GM04504 (cell line): ENCODE results near the gene CTSH.
"Not testable (repeated sequence)": the region's sequence is repeated elsewhere in the genome, so short reads cannot be mapped to it uniquely, and the experiment has no call there.

Experiments
- DNase-seq: peaks from one replicate; pipeline ENCODE4 v3.0.0-alpha.2; 2012; ENCODE audit warnings: low read depth

CTSH gene

DNA sequence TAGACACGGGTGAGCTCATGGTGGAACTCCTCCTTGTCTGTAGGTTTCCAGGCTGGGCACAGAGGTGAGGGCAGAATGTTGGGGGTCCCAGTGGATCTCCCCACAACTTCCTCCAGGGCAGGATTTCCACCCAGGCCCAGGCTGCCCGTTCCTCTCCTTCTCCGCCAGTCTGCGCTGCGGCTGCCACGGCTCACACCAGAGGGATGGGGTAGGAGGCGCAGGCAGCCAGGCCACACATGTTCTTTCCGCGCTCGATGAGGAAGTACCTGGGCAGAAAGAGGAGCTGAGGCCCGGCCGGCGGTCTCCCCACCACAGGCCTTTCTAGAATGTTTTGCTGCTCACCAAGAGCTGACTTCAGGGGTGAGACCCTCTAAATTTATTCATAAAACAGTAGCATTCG, 22.9 kb downstream of the CTSH start:
- no peak for DNase-seq

DNA sequence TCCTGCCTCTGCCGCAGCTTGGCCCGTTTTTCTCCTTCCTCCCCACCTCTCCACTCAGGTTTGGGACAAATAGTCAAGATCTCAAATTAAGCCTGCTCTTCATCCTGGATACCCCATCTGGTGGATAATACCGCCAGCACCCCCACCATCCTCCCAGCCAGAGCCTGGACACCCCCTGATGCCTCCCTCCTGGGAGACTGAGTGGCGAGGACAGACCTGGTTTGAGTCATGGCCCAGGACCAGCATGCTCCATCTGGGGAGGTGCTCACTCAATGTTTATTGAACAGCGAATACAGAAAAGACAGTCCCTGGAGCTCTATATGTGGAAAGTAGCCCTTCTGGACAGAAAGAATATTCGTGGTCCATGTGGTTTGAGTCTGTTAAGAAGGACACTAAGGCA, 23.3 kb downstream of the CTSH start:
- no peak for DNase-seq

DNA sequence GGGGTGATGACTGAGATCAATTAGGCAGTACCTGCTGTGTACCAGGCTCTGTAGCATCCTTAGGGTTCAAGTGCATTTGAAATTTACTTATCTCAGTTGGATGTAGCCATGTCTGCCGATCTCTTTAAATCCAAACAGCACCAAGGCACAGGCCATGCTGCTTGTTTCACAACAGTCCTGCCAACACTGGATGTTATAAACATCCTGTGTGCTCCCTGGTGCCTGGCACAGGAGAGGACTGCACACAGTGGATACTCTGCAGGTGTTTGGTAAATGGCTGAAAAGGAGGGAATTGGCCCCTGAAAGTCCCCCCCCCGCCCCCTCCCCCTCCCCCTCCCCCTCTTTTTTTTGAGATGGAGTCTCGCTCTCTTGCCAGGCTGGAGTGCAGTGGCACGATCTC, 27.0 kb downstream of the CTSH start:
- no peak for DNase-seq

DNA sequence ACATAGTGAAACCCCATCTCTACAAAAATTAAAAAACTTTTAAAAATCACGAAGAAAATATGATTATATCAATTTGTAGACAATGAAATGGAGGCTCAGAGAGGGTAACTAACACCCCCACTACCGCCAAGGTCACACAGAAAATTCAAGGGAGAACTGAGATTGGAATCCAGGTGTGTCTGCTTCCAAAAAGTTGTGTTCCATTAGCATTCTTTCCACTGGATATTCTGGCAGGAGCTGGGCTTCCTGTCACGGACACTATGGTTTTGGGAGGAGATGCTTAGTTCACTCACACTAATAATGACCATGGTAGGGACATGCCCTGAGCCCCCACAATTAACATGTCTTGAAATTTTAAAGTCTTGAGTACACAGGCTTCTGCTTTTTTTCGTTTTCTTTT, 28.8 kb downstream of the CTSH start:
- DNase-seq, result no peak

DNA sequence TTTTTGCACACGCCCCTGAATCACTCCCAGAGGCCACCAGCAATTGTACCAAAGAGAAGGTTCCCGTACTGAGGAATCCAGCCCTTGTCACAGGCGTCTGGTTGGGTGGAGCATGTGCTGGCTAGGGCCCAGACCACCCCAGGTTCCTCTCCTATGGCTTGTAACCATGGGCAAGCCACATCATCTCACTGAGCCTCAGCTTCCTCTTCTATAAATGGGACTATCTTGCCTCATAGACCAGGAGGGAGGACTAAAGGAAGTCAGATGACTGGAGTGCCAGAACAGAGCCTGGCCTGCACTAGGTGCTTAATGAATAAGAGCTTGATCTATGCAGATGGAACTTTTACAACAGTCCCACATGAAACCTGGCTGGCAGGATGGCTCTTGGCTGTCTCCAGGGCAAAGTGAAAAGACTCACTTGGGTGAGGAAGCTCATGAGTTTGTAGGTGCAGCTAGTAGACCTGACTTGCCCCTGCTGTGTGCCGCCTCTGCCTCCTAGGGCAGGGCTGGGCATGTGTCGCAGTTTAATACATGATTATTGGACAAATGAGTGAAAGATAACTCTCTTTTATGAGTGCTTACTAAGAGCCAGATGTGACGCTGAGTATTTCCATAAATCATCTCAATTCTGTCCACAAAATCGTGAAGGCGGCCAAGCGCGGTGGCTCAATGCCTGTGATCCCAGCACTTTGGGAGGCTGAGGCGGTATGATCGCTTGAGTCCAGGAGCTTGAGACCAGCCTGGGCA, 29.3 kb downstream of the CTSH start:
- DNase-seq, result peak; percentile 46

DNA sequence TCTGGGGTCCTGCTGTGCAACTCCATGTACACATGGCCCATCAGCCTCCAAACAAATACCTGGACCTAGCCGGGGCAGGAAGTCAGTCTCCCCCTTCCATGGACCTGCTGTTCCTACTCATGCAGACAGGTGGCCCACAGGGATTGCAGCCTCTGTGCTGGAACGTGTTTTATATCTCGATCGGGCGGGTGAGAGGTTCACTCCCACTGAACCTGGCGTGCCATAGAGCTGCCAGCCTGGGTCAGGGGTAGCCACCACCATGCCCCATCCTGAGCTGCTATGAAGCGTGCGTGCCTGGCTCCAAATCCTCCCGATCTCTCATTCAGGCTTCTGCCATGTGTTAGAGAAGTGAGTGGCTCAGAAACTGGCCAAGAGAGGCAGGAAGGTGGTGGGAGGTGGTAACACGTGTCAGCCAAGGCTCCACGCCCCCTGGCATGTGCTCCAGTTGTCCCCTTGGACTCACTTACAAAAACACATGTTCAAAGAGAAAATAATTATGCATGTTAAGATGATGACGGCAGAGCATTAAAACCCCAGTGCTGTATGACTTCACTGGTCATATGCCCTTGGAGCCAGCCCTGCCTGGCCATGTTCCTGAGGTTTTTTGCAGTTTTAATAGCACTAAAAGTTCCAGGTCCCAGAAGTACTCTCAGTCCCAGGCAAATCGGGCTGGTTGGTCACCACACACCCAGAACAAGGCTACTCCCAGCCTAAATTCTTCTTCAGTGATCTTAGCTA, 30.6 kb downstream of the CTSH start:
- peak; percentile 28 for DNase-seq

DNA sequence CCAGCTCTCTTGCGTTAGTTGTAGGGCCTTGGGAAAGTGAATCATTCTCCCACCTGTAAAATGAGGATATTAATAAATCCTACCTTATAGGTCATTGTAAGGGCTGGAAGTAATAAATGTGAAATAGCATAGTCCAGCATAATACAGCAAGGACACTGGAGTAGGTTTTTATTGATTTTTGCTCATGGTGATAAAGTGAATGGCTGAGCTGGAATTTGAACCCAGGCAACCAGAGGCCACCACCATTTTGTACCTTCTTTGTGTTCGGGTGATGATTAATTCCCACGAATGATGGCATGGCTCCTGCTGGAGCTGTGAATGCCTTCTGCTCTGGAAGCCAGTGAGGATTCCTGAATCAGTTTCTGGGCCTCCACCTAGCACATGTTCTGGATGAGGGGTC, 31.8 kb downstream of the CTSH start:
- DNase-seq, result no peak

DNA sequence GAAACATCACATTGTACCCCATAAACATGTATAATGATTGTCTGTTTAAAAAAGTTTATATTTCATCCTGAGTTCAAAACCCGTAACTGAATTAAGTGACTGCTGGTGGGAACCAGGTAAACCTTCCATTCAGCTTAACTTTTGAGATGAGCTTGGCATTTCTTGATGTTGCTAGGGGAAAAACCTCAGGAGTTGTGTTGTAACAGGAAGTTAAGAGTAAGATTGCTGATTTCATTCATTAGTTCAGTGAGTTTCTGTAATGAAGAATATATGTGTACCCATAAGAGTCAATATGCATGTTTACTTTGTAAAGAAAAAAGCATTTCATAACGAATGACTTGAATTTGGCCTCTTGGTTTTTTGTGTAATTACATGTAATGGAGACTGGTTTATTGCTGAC, 32.5 kb downstream of the CTSH start:
- no peak for DNase-seq

DNA sequence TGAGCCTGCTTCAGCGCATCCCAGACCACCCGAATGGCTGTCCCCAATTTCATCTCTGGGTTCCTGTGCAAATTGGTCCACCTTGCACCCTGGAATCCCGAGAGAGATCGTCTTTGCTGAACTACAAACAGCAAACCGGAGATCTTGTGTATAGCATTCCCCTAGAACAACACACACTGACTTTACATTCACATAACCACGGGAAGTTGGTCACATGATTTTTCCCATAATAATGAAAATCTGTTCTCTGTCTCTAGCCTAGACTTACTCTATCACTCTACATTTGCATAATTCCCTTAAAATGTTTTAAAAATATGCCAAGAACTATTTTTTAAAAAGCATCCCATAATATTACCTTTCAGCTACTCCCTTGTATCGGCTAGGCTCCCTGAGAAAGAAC, 34.6 kb downstream of the CTSH start:
- DNase-seq, result no peak

DNA sequence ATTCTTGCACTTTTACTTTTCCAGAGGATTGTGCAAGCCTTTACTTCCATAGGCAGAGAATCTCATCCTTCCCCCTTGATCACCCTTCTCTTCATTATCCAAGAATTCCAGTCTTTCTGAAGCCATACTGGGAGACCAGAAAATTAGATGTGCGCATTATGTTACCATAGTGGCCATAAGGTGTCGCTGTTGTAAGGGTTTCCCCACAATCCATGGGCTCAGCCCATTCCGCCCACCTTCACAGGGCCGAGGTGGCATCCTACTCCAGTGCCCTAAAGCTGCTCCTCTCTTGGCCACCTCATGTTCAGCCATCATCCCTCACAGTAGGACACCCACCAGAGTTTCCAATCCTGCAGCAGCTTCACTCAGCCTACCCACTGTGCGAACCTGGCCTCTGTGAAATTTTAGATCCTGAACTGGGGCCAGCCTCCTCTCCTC, 35.0 kb downstream of the CTSH start:
- no peak for DNase-seq

DNA sequence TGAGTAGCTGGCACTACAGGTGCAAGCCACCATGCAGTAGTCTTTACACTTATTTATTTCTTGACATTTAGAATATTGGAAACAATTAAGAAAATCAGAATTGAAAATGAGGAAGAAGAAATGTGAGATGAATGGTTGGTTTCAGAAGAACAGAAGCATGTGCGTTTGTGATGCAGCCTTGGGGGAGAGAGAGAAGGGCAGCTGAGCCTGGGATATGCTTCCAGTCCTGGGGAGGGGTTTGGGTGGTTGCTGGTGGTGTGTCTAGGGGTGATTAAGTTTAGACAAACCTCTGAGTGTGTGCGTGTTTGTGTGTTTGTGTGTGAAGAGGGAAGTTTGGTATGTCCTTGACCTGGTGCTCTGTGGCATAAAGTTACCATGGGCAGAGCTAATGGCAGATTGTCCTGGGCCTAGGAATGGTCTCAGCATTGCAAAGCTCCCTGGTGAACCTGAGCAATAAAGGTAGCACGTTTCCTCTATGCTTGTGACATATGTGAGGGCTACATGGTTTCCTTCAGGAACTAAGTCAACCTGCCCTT, 35.6 kb downstream of the CTSH start:
- DNase-seq, result no peak

DNA sequence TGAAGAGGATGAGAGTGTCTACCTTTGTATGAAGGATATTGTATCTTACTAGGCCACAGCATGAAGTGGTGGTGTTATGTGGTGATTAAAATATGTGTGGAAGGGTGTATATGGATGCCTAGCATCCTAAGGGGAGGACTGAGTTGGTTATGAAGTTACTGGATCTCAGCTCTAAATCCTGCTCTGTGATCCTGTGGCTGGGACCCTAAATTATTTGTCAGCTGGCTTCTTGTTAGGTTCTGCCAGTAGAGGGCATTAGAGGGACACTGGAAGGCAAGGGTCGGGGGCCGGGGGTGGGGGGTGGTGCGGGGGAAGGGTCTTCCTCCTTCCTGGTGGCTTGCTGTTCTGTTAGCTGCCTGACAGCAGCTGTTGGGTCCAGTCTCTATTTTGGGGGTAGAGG, 37.3 kb downstream of the CTSH start:
- no peak for DNase-seq

DNA sequence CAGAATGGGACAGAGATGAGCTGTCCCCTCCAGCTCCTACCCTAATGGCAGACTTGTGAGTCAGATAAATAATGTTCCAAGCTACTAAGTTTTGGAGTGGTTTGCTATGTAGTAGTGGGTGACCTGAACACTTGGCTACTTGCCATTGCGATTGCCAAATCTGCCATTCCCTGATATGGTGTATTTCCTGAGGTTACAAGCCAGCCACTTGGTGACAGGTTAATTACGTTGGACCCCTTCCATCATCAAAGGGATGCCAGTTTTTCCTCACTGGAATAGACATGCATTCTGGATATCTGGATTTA, 38.6 kb downstream of the CTSH start:
- peak; percentile 78 for DNase-seq

DNA sequence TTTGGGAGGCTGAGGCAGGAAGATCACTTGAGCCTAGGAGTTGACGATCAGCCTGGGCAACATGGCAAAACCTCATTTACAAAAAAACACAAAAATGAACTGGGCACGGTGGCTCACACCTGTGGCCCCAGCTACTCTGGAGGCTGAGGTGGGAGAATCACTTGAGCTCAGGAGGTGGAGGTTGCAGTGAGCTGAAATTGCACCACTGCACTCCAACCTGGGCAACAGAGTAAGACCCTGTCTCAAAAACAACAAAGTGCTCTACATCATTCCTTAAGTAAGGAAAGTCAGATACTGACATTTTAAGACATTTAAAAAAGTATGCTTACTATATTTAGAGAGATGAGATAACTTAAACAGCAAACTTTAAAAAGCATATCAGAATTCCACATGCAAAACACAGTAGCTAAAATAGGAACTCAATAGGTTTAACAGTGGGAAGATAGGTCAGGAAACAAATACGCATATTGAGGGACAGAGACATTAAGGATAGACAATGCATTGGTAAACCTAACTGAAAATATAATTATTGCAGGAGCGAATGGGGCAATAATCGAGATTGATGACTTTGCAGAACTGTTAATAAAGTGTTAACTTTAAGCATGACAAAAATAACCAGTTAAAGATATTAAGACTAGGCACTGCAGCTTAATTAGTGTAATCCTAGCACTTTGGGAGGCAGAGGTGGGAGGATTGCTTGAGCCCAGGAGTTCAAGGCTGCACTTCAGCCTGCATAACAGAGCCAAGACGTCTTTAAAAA, 40.1 kb downstream of the CTSH start:
- no peak for DNase-seq

DNA sequence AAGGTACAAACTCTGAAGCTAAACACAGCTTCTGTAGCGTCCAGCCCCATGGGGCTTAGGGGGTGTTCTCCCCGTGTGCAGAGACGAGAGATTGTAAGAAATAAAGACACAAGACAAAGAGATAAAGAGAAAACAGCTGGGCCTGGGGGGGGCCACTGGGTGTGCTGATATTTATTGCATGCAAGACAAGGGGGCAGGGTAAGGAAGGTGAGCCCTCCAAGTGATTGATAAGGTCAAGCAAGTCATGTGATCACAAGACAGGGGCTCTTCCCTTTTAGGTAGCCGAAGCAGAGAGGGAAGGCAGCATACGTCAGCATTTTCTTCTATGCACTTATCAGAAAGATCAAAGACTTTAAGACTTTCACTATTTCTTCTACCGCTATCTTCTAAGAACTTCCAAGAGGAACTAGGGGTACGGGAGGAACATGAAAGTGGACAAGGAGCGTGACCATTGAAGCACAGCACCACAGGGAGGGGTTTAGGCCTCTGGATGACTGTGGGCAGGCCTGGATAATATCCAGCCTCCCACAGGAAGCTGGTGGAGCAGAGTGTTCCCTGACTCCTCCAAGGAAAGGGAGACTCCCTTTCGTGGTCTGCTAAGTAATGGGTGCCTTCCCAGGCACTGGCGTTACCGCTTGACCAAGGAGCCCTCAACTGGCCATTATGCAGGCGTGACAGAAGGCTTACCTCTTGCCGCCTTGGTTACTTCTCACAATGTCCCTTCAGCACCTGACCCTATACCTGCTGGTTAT, 42.4 kb downstream of the CTSH start:
- DNase-seq, result not testable (repeated sequence)

DNA sequence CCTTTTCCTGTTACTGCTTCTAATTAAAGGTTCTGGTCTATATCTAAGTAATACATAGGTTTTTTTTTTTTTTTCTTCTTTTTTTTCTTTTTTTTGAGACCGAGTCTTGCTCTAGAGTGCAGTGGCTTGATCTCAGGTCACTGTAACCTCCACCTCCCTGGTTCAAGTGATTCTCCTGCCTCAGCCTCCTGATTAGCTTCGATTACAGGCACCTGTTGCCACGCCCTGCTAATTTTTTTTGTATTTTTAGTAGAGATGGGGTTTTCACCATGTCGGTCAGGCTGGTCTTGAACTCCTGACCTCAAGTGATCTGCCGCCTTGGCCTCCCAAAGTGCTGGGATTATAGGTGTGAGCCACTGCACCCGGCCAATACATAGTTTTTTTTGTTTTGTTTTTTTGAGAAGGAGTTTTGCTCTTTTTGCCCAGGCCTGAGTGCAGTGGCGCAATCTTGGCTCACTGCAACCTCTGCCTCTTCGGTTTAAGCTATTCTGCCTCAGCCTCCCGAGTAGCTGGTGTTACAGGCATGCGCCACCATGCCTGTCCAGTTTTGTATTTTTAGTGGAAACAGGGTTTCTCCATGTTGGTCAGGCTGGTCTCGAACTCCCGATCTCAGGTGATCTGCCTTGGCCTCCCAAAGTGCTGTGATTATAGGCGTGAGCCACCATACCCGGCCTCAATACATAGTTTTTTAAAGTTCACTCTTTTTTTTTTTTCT, 43.9 kb downstream of the CTSH start:
- not testable (repeated sequence) for DNase-seq

DNA sequence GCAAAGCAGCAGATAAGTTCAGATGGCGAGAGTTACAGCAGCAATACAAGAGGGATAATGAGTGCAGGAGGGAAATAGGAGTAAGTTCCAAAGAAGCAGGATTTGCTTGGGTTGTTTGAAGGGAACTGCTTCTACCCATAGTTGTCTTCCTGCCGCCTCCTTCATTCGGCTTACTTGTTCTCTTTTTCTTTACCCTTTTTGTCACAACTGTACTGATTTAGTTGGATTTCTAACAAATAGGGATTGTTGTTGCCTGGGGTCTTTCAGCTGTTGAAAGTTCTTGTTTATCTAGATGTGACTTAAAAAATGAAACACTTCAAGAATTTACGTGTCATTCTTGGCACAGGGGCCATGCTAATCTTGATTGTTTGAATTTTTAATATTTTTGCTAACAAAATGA, 46.3 kb downstream of the CTSH start:
- no peak for DNase-seq

DNA sequence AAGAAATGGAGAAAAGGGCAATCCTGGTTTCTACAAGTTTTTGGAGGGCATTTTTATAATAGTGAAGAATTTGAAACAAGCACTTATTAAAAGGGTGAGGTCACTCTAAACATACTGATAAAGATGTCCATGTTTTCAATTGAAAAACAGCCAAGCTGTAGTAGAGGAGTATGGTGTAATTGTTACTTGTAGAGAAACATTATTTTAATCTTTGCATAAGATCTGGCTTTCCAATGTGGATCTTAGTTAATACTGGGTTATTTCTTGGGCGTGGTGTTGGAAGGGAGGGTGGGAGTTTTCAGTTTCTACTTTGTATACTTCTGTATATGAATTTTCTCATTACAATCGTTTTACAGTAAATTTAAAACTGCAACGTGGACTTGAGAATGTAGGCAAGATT, 49.4 kb downstream of the CTSH start:
- no peak for DNase-seq

DNA sequence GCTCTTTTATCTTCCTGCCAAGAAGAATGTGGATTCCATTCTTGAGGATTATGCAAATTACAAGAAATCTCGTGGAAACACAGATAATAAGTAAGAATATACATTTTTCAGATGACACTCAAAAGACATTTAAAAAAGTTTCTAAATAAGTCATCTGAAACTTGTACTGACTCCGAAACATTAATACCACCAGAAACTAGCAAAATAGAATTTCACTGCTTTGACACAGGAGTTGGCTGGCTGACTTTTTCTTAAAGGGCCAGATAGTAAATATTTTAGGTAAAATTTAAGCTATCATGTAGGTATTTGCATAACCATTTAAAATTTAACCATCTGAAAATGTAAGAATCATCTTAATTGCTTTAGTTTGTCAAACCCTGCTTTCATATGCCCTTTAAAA, 51.3 kb downstream of the CTSH start:
- DNase-seq, result no peak

DNA sequence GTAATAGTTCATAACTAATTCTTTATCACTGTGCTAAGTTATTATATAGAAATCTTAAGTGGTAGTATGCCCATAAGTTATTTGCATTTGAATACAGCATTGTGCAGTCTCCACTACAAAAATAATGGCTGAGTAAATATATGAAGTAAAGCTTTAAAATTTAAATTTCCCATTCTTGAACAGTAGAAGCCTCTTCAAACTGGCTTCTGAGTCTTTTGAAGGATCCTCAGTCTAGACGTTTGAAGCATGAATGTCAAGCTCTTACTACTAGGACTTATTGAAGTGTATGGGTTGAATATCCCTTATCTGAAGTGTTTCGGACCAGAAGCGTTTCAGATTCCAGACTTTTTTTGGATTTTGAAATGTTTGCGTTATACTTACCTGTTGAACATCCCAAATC, 55.8 kb downstream of the CTSH start:
- DNase-seq, result no peak

DNA sequence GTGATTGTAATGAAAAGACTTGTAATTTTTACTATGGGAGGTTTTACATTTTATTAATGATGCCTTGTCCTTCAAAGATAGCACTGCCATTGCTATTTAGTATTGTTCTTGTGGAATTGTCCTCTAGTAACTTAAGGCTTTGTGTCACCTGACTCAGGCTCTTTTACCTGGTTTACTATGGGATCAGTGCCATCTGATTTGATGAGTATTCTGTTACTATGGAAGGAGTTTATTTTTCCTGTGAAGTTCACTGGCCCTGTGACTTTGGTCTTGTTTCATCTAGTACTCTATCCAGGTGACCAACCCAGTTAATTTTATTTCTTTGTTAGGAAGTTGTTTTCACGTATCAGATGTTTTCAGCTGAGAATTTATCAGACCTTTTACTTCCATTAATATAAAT, 63.2 kb downstream of the CTSH start:
- no peak for DNase-seq

DNA sequence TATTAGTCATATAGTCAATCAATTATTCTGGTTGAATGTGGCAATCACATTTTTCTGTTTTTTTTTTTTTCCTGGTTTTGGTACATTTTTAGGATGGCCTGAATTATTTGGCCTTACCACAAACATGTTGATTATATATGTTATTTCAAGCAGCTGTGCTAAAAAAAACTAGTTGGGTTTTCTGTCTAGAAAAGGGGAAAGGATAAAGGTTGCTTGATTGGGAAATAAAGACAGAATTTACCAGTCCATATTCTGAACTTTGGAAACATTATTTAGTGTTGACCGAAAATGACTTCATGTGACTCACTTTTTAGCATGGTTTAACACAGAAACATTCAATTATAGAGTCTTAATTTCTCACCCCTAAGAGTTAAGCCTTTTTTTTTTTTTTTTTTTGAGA, 64.0 kb downstream of the CTSH start:
- DNase-seq, result no peak
